ENCODE data around the gene CGAS.

- TF ChIP-seq RBAK (tag by site-specific recombination; IDR thresholded peaks at IDR 0.05), result no peak
- no peak for TF ChIP-seq ZNF501 (tag by site-specific recombination; IDR thresholded peaks at IDR 0.05)
- TF ChIP-seq CTCF (tag by site-specific recombination; IDR thresholded peaks at IDR 0.05), result no peak
- no peak for TF ChIP-seq KLF16 (tag by site-specific recombination; IDR thresholded peaks at IDR 0.05)
- TF ChIP-seq ZBTB21 (tag by site-specific recombination; IDR thresholded peaks at IDR 0.05), result no peak
- no peak for TF ChIP-seq ZNF513 (tag by site-specific recombination; IDR thresholded peaks at IDR 0.05)
- TF ChIP-seq KLF1 (tag by site-specific recombination; IDR thresholded peaks at IDR 0.05), result no peak
- no peak for TF ChIP-seq ZNF18 (tag by site-specific recombination; IDR thresholded peaks at IDR 0.05)
These were observed 4.0 kb upstream of the CGAS start for GRCh38 chr6:73455865-73456629.

Data from HEK293 (cell line).